Smooth muscle cell (in vitro differentiated cells): ENCODE data around the gene PGM2L1. TPM values are rescaled to one million over a fixed set of nuclear protein-coding genes. Genes with fewer than 3 reads are reported as not detected.

Experiments used
- DNase-seq: peaks from one replicate; lab custom pipeline; 2025; ENCODE audit not compliant: unreplicated experiment; lab: John Stamatoyannopoulos, UW
- H2AFZ ChIP-seq: fragments of 200-600 bp; sonication (generic); 2 replicates; pipeline ENCODE4 v1.6.0; 2016; ENCODE audit warnings: antibody characterized with exemption, low read depth, mild to moderate bottlenecking
- H3F3A ChIP-seq: fragments of 200-600 bp; sonication (generic); 2 replicates; pipeline ENCODE4 v1.6.0; 2017; ENCODE audit warnings: antibody characterized with exemption, low read depth
- H3K27ac ChIP-seq: fragments of 200-600 bp; sonication (generic); 2 replicates; pipeline ENCODE4 v1.5.1; 2016; ENCODE audit warnings: low read depth, mild to moderate bottlenecking
- H3K27me3 ChIP-seq: fragments of 200-600 bp; sonication (generic); 2 replicates; pipeline ENCODE4 v1.6.1; 2016; ENCODE audit warnings: low read depth, mild to moderate bottlenecking
- H3K36me3 ChIP-seq: fragments of 200-600 bp; sonication (generic); 2 replicates; pipeline ENCODE4 v1.5.1; 2016; ENCODE audit warnings: low read depth
- H3K4me1 ChIP-seq: fragments of 200-600 bp; sonication (generic); 2 replicates; pipeline ENCODE4 v1.5.1; 2016; ENCODE audit warnings: low read depth
- H3K4me2 ChIP-seq: fragments of 200-600 bp; sonication (generic); 2 replicates; pipeline ENCODE4 v1.6.0; 2016; ENCODE audit warnings: mild to moderate bottlenecking
- H3K4me3 ChIP-seq: fragments of 200-600 bp; sonication (generic); 2 replicates; pipeline ENCODE4 v1.5.1; 2016; ENCODE audit warnings: mild to moderate bottlenecking
- H3K79me2 ChIP-seq: fragments of 200-600 bp; sonication (generic); 2 replicates; pipeline ENCODE4 v1.6.0; 2016; ENCODE audit warnings: low read depth, mild to moderate bottlenecking
- H3K9ac ChIP-seq: fragments of 200-600 bp; sonication (generic); 2 replicates; pipeline ENCODE4 v1.6.0; 2016; ENCODE audit warnings: low read depth
- H3K9me3 ChIP-seq: fragments of 200-600 bp; sonication (generic); replicated peaks from 2 replicates; pipeline ENCODE4 v1.5.1; 2016; ENCODE audit warnings: low read depth
- H4K20me1 ChIP-seq: fragments of 200-600 bp; sonication (generic); 2 replicates; pipeline ENCODE4 v1.6.0; 2016; ENCODE audit warnings: low read depth
- CTCF ChIP-seq: fragments of 200-600 bp; sonication (generic); IDR thresholded peaks from 2 replicates; pipeline ENCODE4 v1.5.1; 2017; ENCODE audit warnings: borderline replicate concordance, mild to moderate bottlenecking, antibody characterized with exemption; ENCODE audit not compliant: insufficient read depth, poor library complexity, severe bottlenecking
- WGBS: methylation state at CpG from one replicate; pipeline ENCODE4 v1.1.7; 2016; ENCODE audit warnings: low lambda C conversion rate; 5-methylcytosine and 5-hydroxymethylcytosine counted together
- polyA plus RNA-seq: library from polyadenylated mRNA; unstranded; fragments of >200 nt; fragmentation: Nextera tagmentation; extraction: Ambion mirVana; gene quantifications from 2 replicates; pipeline ENCODE4 v1.2.1, GENCODE V29; 2016
- total RNA-seq: library from RNA; depleted of rRNA; stranded (reverse); fragments of >200 nt; gene quantifications from 2 replicates; pipeline ENCODE4 v1.2.3, GENCODE V29; 2014

Gene PGM2L1
- total and polyA plus RNA-seq, 2 experiments from 2014 or later = 6.7 to 17.5 TPM

- peak overlapping the region; percentile 97 for H3K4me2 ChIP-seq
- 1% methylated on average over 26 of the region's 35 CpGs for WGBS
- no peaks in the 10 kb centered on the region for H3K27me3 ChIP-seq
- peak overlapping the region; percentile 93 for H2AFZ ChIP-seq
- H3F3A ChIP-seq = no peaks in the 10 kb centered on the region
- H3K9ac ChIP-seq = peak overlapping the region; percentile 77
- peaks cover 17% of the 10 kb centered on the region for H4K20me1 ChIP-seq
- H3K4me3 ChIP-seq = peak overlapping the region; percentile 81
- DNase-seq = no peak
- H3K4me1 ChIP-seq = peaks cover 8% of the 10 kb centered on the region
- no peaks in the 10 kb centered on the region for H3K36me3 ChIP-seq
- H3K27ac ChIP-seq = peak overlapping the region; percentile 22
- no peaks in the 10 kb centered on the region for H3K9me3 ChIP-seq
- peaks cover 8% of the 10 kb centered on the region for H3K79me2 ChIP-seq
- TF ChIP-seq CTCF = no peak
Observed at GRCh38 chr11:74397501-74398243, 561 bp downstream of the PGM2L1 start.

- H3K4me3 ChIP-seq = no peak overlapping the region
- H3K27me3 ChIP-seq = no peaks in the 10 kb centered on the region
- no peak overlapping the region for H3K9ac ChIP-seq
- H3K4me2 ChIP-seq = no peak overlapping the region
- no peak overlapping the region for H3K27ac ChIP-seq
- H3F3A ChIP-seq = no peaks in the 10 kb centered on the region
- peaks cover 5% of the 10 kb centered on the region for H3K4me1 ChIP-seq
- no peaks in the 10 kb centered on the region for H3K36me3 ChIP-seq
- no peak for DNase-seq
- no peaks in the 10 kb centered on the region for H3K9me3 ChIP-seq
- peaks cover 8% of the 10 kb centered on the region for H3K79me2 ChIP-seq
- over 99% methylated on average over 8 of the region's 8 CpGs for WGBS
- H2AFZ ChIP-seq = no peak overlapping the region
- no peak for TF ChIP-seq CTCF
- H4K20me1 ChIP-seq = peaks cover 20% of the 10 kb centered on the region
Observed at GRCh38 chr11:74392256-74392655, 6.0 kb downstream of the PGM2L1 start.

DNA sequence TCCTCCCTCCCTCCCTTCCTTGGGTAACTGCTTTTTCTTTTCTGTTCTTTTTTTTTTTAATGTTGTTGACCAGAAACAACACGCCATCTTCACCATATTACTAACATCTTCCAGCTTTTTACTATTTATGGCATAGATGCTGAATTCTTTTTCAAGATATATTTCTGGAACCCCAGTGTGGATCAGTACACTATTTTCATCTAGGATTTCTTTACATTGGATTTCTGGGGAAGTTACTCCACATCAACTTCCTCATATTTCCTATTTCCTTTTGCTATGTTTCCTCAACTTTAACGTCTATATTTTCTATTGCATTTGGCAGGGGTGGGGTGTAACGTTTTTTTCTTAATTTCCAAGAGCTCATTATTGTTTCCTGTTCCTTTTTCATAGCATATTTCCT, 7.0 kb downstream of the PGM2L1 start:
- WGBS = 79% methylated on average over 3 of the region's 3 CpGs
- no peak for TF ChIP-seq CTCF
- H3K4me2 ChIP-seq = no peak overlapping the region
- no peak overlapping the region for H3K4me3 ChIP-seq
- DNase-seq = no peak
- no peak overlapping the region for H3K27ac ChIP-seq
- no peaks in the 10 kb centered on the region for H3F3A ChIP-seq
- no peaks in the 10 kb centered on the region for H3K9me3 ChIP-seq
- H3K9ac ChIP-seq = no peak overlapping the region
- H3K36me3 ChIP-seq = no peaks in the 10 kb centered on the region
- H3K79me2 ChIP-seq = peaks cover 8% of the 10 kb centered on the region
- no peaks in the 10 kb centered on the region for H3K4me1 ChIP-seq
- no peak overlapping the region for H2AFZ ChIP-seq
- H4K20me1 ChIP-seq = peaks cover 20% of the 10 kb centered on the region
- no peaks in the 10 kb centered on the region for H3K27me3 ChIP-seq

DNA sequence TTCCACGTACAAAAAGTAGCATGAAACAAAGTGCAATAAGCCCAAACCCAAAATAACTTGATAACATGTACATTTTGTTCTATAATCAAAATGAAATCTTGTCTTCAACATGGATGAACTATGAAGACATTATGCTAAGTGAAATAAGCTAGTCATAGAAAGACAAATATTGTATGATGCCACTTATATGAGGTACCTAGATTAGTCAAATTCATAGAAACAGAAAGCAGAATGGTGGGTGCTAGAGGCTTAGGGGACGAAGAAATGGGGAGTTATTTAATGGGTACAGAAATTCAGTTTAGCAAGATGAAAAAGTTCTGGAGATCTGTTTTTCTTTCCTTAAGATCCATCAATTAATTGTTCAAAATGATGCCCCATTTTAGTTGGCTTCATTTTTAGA, 7.5 kb downstream of the PGM2L1 start:
- Histone ChIP-seq H2AFZ (no peak overlapping the region), H3K27ac (no peak overlapping the region), H3K4me2 (no peak overlapping the region), H3K9me3 (no peaks in the 10 kb centered on the region), H3K9ac (no peak overlapping the region), H3K36me3 (no peaks in the 10 kb centered on the region), H4K20me1 (peaks cover 20% of the 10 kb centered on the region), H3K4me3 (no peak overlapping the region), H3F3A (no peaks in the 10 kb centered on the region), H3K27me3 (no peaks in the 10 kb centered on the region), H3K4me1 (no peaks in the 10 kb centered on the region), H3K79me2 (peaks cover 9% of the 10 kb centered on the region)
- 89% methylated on average over 2 of the region's 2 CpGs for WGBS
- DNase-seq = no peak
- no peak for TF ChIP-seq CTCF
